DMS153 treated with DMSO at 0.1 percent for 48 hours (cell line): ENCODE results near the gene CLTCL1.

Experiments used
- DNase-seq: peaks from one replicate; lab custom pipeline; 2025; ENCODE audit not compliant: unreplicated experiment; lab: John Stamatoyannopoulos, UW

Gene CLTCL1

GRCh38 chr22:19134176-19134831 lies 157.2 kb downstream of the CLTCL1 start:
- DNase-seq: no peak

GRCh38 chr22:19133561-19133960 lies 158.0 kb downstream of the CLTCL1 start:
- no peak for DNase-seq

DNA sequence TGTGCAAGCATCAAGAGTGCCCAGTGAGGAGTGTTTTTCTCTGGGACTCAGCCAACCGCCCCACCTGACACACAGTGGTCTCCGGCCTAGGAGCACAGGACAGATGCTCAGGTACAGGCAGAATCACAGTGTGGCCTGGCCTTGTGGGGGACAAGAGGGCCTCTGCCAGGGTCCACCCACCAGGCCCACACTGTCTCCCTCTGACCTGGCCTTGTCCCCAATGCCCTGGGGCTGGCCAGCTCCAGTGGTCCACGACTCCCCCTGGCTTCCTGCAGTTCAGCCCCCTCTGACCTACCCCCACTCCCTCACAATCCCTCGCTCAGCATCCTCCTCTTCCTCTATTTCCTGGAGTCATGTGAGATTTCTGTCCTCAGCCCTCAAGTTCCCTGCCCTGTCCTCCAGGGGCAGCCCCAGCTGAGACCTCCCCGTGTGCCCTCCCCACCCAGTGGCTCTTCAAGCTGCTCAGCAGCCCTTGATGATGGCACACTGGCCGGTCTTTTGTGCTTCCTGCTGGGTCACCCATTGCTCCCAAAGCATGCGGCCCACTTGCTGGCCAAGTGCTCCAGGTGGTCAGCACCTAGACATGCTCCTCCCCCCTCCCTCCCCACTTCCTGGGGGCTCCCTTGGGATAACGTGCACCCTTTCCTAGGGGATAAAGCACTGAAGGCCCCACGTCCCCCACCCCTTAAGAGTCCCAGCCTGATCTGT lies 158.7 kb downstream of the CLTCL1 start:
- DNase-seq: no peak

DNA sequence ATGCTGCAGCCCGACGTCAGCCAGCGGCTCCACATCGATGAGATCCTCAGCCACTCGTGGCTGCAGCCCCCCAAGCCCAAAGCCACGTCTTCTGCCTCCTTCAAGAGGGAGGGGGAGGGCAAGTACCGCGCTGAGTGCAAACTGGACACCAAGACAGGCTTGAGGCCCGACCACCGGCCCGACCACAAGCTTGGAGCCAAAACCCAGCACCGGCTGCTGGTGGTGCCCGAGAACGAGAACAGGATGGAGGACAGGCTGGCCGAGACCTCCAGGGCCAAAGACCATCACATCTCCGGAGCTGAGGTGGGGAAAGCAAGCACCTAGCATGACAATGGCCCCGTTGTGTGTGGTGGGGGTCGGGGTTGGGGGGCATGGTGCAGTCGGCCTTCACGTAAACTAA lies 159.4 kb downstream of the CLTCL1 start:
- no peak for DNase-seq

- DNase-seq: no peak
Measured at GRCh38 chr22:19131685-19132015, 159.9 kb downstream of the CLTCL1 start.

DNA sequence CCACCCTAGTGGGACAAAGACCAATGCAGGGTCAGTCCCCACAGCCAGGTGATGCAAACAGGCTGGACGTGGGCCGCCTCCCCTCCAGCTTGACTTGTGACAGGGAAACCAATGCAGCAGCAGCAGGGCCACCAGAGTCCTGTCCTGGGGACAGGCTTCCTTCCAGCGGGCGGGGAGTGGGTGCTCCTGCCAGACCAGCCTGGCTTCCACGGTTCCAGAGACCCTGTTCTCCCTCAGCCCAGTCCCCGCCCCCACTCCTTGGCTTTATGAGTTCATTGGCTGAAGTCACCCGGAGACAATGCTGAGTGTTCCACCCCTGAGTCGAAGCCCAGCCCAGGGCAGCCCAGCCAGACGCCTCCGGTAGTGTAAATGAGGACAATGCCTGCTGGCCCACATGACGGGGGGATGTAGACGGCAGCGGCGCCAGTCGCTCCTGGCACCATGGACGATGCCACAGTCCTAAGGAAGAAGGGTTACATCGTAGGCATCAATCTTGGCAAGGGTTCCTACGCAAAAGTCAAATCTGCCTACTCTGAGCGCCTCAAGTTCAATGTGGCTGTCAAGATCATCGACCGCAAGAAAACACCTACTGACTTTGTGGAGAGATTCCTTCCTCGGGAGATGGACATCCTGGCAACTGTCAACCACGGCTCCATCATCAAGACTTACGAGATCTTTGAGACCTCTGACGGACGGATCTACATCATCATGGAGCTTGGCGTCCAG lies 160.4 kb downstream of the CLTCL1 start, which contains the start of gene TSSK2:
Gene TSSK2 (plus strand): TSS at position 350 of the 726 bp plus-strand sequence. CDS start 92 bp downstream, at position 442.
- DNase-seq: no peak

DNA sequence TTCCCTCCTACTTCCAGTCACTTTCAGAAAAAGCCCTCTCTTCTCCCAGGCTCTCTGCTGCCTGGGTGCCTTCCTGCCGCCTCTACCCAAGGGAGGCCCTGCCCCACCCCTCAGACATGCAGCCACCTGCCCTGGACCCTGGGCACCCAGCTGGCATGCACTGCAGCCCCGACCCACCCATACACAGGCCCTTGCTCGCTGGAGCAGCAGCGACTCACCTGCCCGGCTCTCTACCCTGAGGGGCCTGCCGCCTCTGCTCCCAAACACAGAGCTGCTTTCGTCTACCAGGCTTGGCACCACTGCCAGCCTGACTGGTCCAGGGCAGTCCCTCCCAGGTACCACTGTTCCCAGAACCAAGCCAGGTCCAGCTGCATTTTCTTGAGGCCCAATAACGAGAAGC lies 161.6 kb downstream of the CLTCL1 start:
- DNase-seq: no peak
